B cell (primary cell): ENCODE results near the gene NUDT3.
"Not testable (repeated sequence)": the region's sequence is repeated elsewhere in the genome, so short reads cannot be mapped to it uniquely, and the experiment has no call there.

Experiments
- EZH2 ChIP-seq: IDR thresholded peaks from 2 replicates; pipeline ENCODE4 v1.6.1; 2012; ENCODE audit warnings: borderline replicate concordance, low read depth, mild to moderate bottlenecking, moderate library complexity, low read length; ENCODE audit not compliant: insufficient read depth, poor library complexity, severe bottlenecking
- TF ChIP-seq, protein P1 (sequence below): fragments of 200-600 bp; IDR thresholded peaks from one replicate; pipeline ENCODE4 v1.8.0; 2022; ENCODE audit warnings: antibody characterized with exemption, mild to moderate bottlenecking

DNA sequence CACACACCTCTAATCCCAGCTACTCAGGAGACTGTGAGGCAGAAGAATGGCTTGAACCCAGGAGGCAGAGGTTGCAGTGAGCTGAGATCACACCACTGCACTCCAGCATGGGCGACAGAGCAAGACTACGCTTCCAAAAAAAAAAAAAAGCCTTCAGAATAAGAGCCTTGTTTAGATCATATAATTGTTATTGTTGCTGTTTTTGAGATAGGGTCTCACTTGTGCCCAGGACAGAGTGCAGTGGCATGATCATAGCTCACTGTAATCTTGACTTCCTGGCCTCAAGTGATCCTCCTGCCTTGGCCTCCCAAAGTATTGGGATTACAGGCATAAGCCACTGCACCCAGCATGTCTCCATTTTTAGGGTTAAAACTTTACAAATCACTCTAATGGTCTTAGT is 68.2 kb downstream of the NUDT3 start:
- TF ChIP-seq EZH2: not testable (repeated sequence)
- TF ChIP-seq, protein P1, sequence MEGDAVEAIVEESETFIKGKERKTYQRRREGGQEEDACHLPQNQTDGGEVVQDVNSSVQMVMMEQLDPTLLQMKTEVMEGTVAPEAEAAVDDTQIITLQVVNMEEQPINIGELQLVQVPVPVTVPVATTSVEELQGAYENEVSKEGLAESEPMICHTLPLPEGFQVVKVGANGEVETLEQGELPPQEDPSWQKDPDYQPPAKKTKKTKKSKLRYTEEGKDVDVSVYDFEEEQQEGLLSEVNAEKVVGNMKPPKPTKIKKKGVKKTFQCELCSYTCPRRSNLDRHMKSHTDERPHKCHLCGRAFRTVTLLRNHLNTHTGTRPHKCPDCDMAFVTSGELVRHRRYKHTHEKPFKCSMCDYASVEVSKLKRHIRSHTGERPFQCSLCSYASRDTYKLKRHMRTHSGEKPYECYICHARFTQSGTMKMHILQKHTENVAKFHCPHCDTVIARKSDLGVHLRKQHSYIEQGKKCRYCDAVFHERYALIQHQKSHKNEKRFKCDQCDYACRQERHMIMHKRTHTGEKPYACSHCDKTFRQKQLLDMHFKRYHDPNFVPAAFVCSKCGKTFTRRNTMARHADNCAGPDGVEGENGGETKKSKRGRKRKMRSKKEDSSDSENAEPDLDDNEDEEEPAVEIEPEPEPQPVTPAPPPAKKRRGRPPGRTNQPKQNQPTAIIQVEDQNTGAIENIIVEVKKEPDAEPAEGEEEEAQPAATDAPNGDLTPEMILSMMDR: not testable (repeated sequence)
